IMR-90 (cell line): ENCODE measurements around the gene GPR171. TPM values are rescaled to one million over a fixed set of nuclear protein-coding genes. Genes with fewer than 3 reads are reported as not detected.
"Not testable (repeated sequence)": the region's sequence is repeated elsewhere in the genome, so short reads cannot be mapped to it uniquely, and the experiment has no call there.

Source experiments
- ATAC-seq: fragments of 200-7000 bp; cut with Tn5 transposase; 2 replicates; pipeline ENCODE4 v1.9.1; 2020; ENCODE audit warnings: low read depth, mild to moderate bottlenecking, moderate library complexity
- BruUV-seq: library from RNA; stranded (reverse); fragments of 400-500 nt; replicated peaks from 2 replicates; lab custom pipeline; 2021; lab: Mats Ljungman, UMichigan
- CTCF ChIA-PET: fragments of 300-600 bp; formaldehyde crosslinking; extraction: SDS; loops from one replicate; lab custom pipeline; 2021; ENCODE audit warnings: antibody characterized with exemption; lab: Yijun Ruan, JAX
- POLR2A ChIA-PET: fragments of 300-600 bp; sonication (Branson Sonifier 250); formaldehyde crosslinking; loops from one replicate; lab custom pipeline; 2022; ENCODE audit warnings: antibody characterized with exemption; ENCODE audit not compliant: unreplicated experiment; lab: Charles Lee
- DNase-seq: peaks from one replicate; pipeline ENCODE4 v3.0.0; 2013
- H2AFZ ChIP-seq: replicated peaks from 2 replicates; pipeline ENCODE3; 2013; ENCODE audit warnings: low read length, mild to moderate bottlenecking; ENCODE audit not compliant: poor library complexity
- H2AK5ac ChIP-seq: 2 replicates; pipeline ENCODE4 v1.6.1; 2013; ENCODE audit warnings: low read depth, low read length, inconsistent platforms
- H2AK9ac ChIP-seq: replicated peaks from 2 replicates; pipeline ENCODE3; 2013; ENCODE audit warnings: mild to moderate bottlenecking, low read depth, low read length, moderate library complexity; ENCODE audit not compliant: poor library complexity
- H2BK120ac ChIP-seq: 2 replicates; pipeline ENCODE4 v1.6.1; 2013; ENCODE audit warnings: low read depth, low read length, inconsistent platforms
- H2BK15ac ChIP-seq: 3 replicates; pipeline ENCODE4 v1.6.1; 2013; ENCODE audit warnings: low read depth, low read length, inconsistent platforms
- H2BK20ac ChIP-seq: 2 replicates; pipeline ENCODE4 v1.6.1; 2013; ENCODE audit warnings: low read depth, mild to moderate bottlenecking, inconsistent platforms, low read length, moderate library complexity
- H2BK5ac ChIP-seq: 2 replicates; pipeline ENCODE4 v1.6.1; 2013; ENCODE audit warnings: mild to moderate bottlenecking, low read depth, low read length, inconsistent platforms; ENCODE audit not compliant: poor library complexity, severe bottlenecking
- H3K14ac ChIP-seq: replicated peaks from 2 replicates; pipeline ENCODE4 v1.6.1; 2013; ENCODE audit warnings: low read depth, low read length, inconsistent platforms
- H3K18ac ChIP-seq: 2 replicates; pipeline ENCODE4 v1.6.1; 2013; ENCODE audit warnings: low read depth, low read length, control low read depth
- H3K23ac ChIP-seq: 2 replicates; pipeline ENCODE4 v1.6.1; 2013; ENCODE audit warnings: low read depth, low read length, inconsistent platforms
- H3K27ac ChIP-seq: 2 replicates; pipeline ENCODE4 v1.5.1; 2013; ENCODE audit warnings: mild to moderate bottlenecking, control low read depth, low read length; ENCODE audit not compliant: insufficient read depth
- H3K27me3 ChIP-seq: 2 replicates; pipeline ENCODE4 v1.6.1; 2013; ENCODE audit warnings: low read length; ENCODE audit not compliant: control insufficient read depth, insufficient read depth
- H3K36me3 ChIP-seq: 2 replicates; pipeline ENCODE4 v1.6.1; 2013; ENCODE audit warnings: low read length, mixed read lengths; ENCODE audit not compliant: control insufficient read depth, insufficient read depth
- H3K4ac ChIP-seq: 2 replicates; pipeline ENCODE4 v1.6.1; 2013; ENCODE audit warnings: low read depth, low read length, inconsistent platforms
- H3K4me1 ChIP-seq: 2 replicates; pipeline ENCODE4 v1.6.1; 2013; ENCODE audit warnings: low read length, mixed read lengths; ENCODE audit not compliant: control insufficient read depth, insufficient read depth
- H3K4me2 ChIP-seq: 2 replicates; pipeline ENCODE4 v1.6.1; 2013; ENCODE audit warnings: low read depth, mild to moderate bottlenecking, control low read depth, low read length, moderate library complexity
- H3K4me3 ChIP-seq: 2 replicates; pipeline ENCODE4 v1.5.1; 2013; ENCODE audit warnings: low read depth, mild to moderate bottlenecking, control low read depth, low read length, moderate library complexity; ENCODE audit not compliant: insufficient read depth
- H3K56ac ChIP-seq: 2 replicates; pipeline ENCODE4 v1.6.1; 2013; ENCODE audit warnings: low read length, inconsistent platforms; ENCODE audit not compliant: insufficient read depth; ENCODE audit errors: extremely low read depth
- H3K79me1 ChIP-seq, 2 experiments: 2 replicates each; pipeline ENCODE4 v1.6.1; 2013; ENCODE audit warnings: low read length in 2 of 2, inconsistent platforms in 1 of 2, low read depth in 1 of 2
- H3K9ac ChIP-seq: 2 replicates; pipeline ENCODE4 v1.6.1; 2013; ENCODE audit warnings: low read depth, low read length, control low read depth
- H3K9me1 ChIP-seq: 2 replicates; pipeline ENCODE4 v1.6.1; 2013; ENCODE audit warnings: low read length, inconsistent platforms; ENCODE audit not compliant: insufficient read depth
- H3K9me3 ChIP-seq: 2 replicates; pipeline ENCODE4 v1.6.1; 2013; ENCODE audit warnings: low read length; ENCODE audit not compliant: control insufficient read depth, insufficient read depth
- H4K20me1 ChIP-seq: 2 replicates; pipeline ENCODE4 v1.6.1; 2013; ENCODE audit warnings: low read length, inconsistent platforms; ENCODE audit not compliant: insufficient read depth
- H4K5ac ChIP-seq: 2 replicates; pipeline ENCODE4 v1.6.1; 2013; ENCODE audit warnings: mild to moderate bottlenecking, low read depth, low read length, control low read depth
- H4K8ac ChIP-seq, 2 experiments: 2 replicates each; pipeline ENCODE4 v1.6.1; 2013; ENCODE audit warnings: low read depth in 2 of 2, low read length in 2 of 2, control low read depth in 1 of 2, inconsistent platforms in 1 of 2
- H4K91ac ChIP-seq: 2 replicates; pipeline ENCODE4 v1.6.1; 2013; ENCODE audit warnings: low read depth, low read length, inconsistent platforms; ENCODE audit not compliant: insufficient read depth
- WGBS, 2 experiments: methylation state at CpG; one replicate each; pipeline versions ENCODE4 v1.1.5 to v1.1.7; 2013; ENCODE audit warnings: missing lambda C conversion rate in 2 of 2; ENCODE audit not compliant: insufficient read length in 1 of 2; ENCODE audit errors: extremely low coverage in 2 of 2; 5-methylcytosine and 5-hydroxymethylcytosine counted together
- dilution Hi-C: fragments of 300-500 bp; cut with HindIII; formaldehyde crosslinking; loops from one replicate; pipeline ENCODE4 v1.14.3; 2018; ENCODE audit warnings: low sequenced_read_pairs; ENCODE audit not compliant: unreplicated experiment
- in situ Hi-C: fragments of 300-500 bp; cut with MboI; formaldehyde crosslinking; loops from 3 replicates; pipeline ENCODE4 v1.14.3; 2019; ENCODE audit warnings: low sequenced_read_pairs, inconsistent platforms, mixed read lengths
- intact Hi-C: fragments of 100-400 bp; cut with micrococcal nuclease; formaldehyde crosslinking; loops from 2 replicates; pipeline ENCODE4 v1.10.0; 2022
- polyA plus RNA-seq, 3 experiments: library from polyadenylated mRNA; depleted of rRNA; stranded (reverse); fragments of >200 nt; gene quantifications; 2 replicates each; pipeline ENCODE4 v1.2.3, GENCODE V29; 2012; ENCODE audit warnings: low replicate concordance in 1 of 3
- total RNA-seq: library from RNA; depleted of rRNA; stranded (reverse); fragments of >200 nt; gene quantifications from 2 replicates; pipeline ENCODE4 v1.2.3, GENCODE V29; 2012

Gene GPR171
- total and polyA plus RNA-seq, 2 of the 4 experiments (the other 2 are of a cell fraction): not detected

DNA sequence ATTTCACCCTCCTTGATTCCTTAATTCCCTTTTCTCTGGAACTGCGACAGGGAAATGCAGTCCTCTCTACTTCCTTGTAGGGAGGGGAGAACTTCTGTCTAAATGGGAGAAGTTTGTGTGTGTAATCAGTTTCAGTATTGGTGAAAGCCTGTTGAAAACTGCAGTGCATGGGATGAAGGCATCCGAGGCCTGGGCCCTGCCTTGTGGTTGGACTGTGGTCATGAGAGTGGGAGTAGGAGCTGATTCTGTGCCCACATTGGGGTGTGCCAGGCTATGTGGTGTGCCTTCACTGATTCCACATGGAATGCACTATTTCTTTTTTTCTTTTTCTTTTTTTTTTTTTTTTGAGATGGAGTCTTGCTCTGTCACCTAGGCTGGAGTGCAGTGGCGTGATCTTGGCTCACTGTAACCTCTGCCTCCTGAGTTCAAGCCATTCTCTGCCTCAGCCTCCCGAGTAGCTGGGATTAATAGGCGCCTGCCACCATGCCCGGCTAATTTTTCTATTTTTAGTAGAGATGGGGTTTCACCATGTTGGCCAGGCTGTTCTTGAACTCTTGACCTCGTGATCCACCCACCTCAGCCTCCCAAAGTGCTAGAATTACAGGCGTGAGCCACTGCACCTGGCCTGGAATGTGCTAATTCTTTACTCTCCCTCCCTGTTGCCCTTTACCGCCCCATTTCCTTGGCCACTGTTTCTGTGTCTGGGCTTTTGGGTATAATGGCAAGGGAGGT, 32.9 kb downstream of the GPR171 start:
- BruUV-seq: not testable (repeated sequence)

More for the DNA sequence above, 32.9 kb downstream of the GPR171 start:
- 0 out of 2 replicates have a peak overlapping the region, but pooled peaks have one; percentile 33 for H3K14ac ChIP-seq
- H3K9me3 ChIP-seq, H3K79me1 ChIP-seq, H2BK15ac ChIP-seq, H3K23ac ChIP-seq, H3K36me3 ChIP-seq, POLR2A ChIA-PET, ATAC-seq, H2BK20ac ChIP-seq, H2AK5ac ChIP-seq, H3K18ac ChIP-seq, H3K4me1 ChIP-seq, H4K5ac ChIP-seq, H3K9me1 ChIP-seq, H3K27me3 ChIP-seq, H3K27ac ChIP-seq, H3K4ac ChIP-seq, H3K4me2 ChIP-seq, H2BK5ac ChIP-seq, H3K9ac ChIP-seq, H2AFZ ChIP-seq, H2BK120ac ChIP-seq, H4K91ac ChIP-seq, H3K56ac ChIP-seq, H2AK9ac ChIP-seq, H4K20me1 ChIP-seq, H3K4me3 ChIP-seq, dilution Hi-C loops, DNase-seq: not testable (repeated sequence)
- peak overlapping the region in 1 of 2 experiments; percentile 39; a peak in 1 of 4 replicates for H4K8ac ChIP-seq
- CTCF ChIA-PET: interaction anchor here (1.5 to 2.3 kb wide), 3 partner anchors 14 to 58 kb away, joined by 3 to 10 read pairs (median 7); no protein-coding TSS in a partner anchor
- no CpG with 5 or more reads among the region's 9 CpGs for WGBS, 2 experiments
- in situ Hi-C loops (loop anchor here (5.0 kb wide), 2 partner anchors 57 to 107 kb away; partner anchors contain the start of gene P2RY14), intact Hi-C loops (loop anchor here (10.0 kb wide), 1 partner anchor 265 kb away; no protein-coding TSS in a partner anchor)
